Mucosa of stomach (tissue), 1 donor: Measurements from ENCODE around the gene GRK5.
"Not testable (repeated sequence)": the region's sequence is repeated elsewhere in the genome, so short reads cannot be mapped to it uniquely, and the experiment has no call there.

Experiments
- H3K27me3 ChIP-seq: one replicate; pipeline ENCODE4 v1.7.0; 2013; ENCODE audit warnings: mild to moderate bottlenecking, low read length; ENCODE audit not compliant: control insufficient read depth, insufficient read depth
- H3K36me3 ChIP-seq: one replicate; pipeline ENCODE4 v1.7.0; 2013; ENCODE audit warnings: low read length; ENCODE audit not compliant: control insufficient read depth, insufficient read depth
- H3K4me1 ChIP-seq: one replicate; pipeline ENCODE4 v1.7.0; 2013; ENCODE audit warnings: mild to moderate bottlenecking, low read length; ENCODE audit not compliant: control insufficient read depth, insufficient read depth
- H3K4me3 ChIP-seq: one replicate; pipeline ENCODE4 v1.7.0; 2013; ENCODE audit warnings: low read length
- H3K9ac ChIP-seq: one replicate; pipeline ENCODE4 v1.7.0; 2013; ENCODE audit warnings: mild to moderate bottlenecking, low read length, moderate library complexity
- H3K9me3 ChIP-seq: one replicate; pipeline ENCODE4 v1.7.0; 2013; ENCODE audit warnings: mild to moderate bottlenecking, low read length, moderate library complexity; ENCODE audit not compliant: control insufficient read depth
- donor health status: Pancreatic carcinoma.

The GRK5 gene

GRCh38 chr10:119461923-119462322, 254.6 kb downstream of the GRK5 start:
- Histone ChIP-seq H3K27me3 (no peaks in the 10 kb centered on the region), H3K4me1 (peaks cover 9% of the 10 kb centered on the region), H3K4me3 (no peak overlapping the region), H3K36me3 (no peaks in the 10 kb centered on the region), H3K9me3 (no peaks in the 10 kb centered on the region), H3K9ac (no peak overlapping the region)

GRCh38 chr10:119462773-119463172, 255.4 kb downstream of the GRK5 start:
- H3K9ac ChIP-seq: no peak overlapping the region
- H3K9me3 ChIP-seq: no peaks in the 10 kb centered on the region
- no peaks in the 10 kb centered on the region for H3K27me3 ChIP-seq
- H3K36me3 ChIP-seq: no peaks in the 10 kb centered on the region
- H3K4me3 ChIP-seq: no peak overlapping the region
- peaks cover 9% of the 10 kb centered on the region for H3K4me1 ChIP-seq

GRCh38 chr10:119463195-119463594, 255.8 kb downstream of the GRK5 start:
- not testable (repeated sequence) for H3K9ac ChIP-seq

GRCh38 chr10:119465085-119465484, 257.7 kb downstream of the GRK5 start:
- Histone ChIP-seq H3K4me1 (peaks cover 9% of the 10 kb centered on the region), H3K27me3 (no peaks in the 10 kb centered on the region), H3K9me3 (no peaks in the 10 kb centered on the region), H3K9ac (no peak overlapping the region), H3K36me3 (no peaks in the 10 kb centered on the region), H3K4me3 (no peak overlapping the region)

More at GRCh38 chr10:119463195-119463594, 255.8 kb downstream of the GRK5 start:
- not testable (repeated sequence) for H3K9me3 ChIP-seq, H3K4me1 ChIP-seq, H3K27me3 ChIP-seq, H3K4me3 ChIP-seq, H3K36me3 ChIP-seq

GRCh38 chr10:119466076-119466475, 258.7 kb downstream of the GRK5 start:
- Histone ChIP-seq H3K9ac (no peak overlapping the region), H3K4me3 (no peak overlapping the region), H3K9me3 (no peaks in the 10 kb centered on the region), H3K36me3 (no peaks in the 10 kb centered on the region), H3K4me1 (peaks cover 7% of the 10 kb centered on the region), H3K27me3 (no peaks in the 10 kb centered on the region)

GRCh38 chr10:119466655-119467054, 259.3 kb downstream of the GRK5 start:
- Histone ChIP-seq H3K4me3 (no peak overlapping the region), H3K36me3 (no peaks in the 10 kb centered on the region), H3K9me3 (no peaks in the 10 kb centered on the region), H3K9ac (no peak overlapping the region), H3K4me1 (peaks cover under 1% of the 10 kb centered on the region), H3K27me3 (no peaks in the 10 kb centered on the region)

- H3K9ac ChIP-seq: no peak overlapping the region
- no peaks in the 10 kb centered on the region for H3K27me3 ChIP-seq
- no peaks in the 10 kb centered on the region for H3K4me1 ChIP-seq
- H3K9me3 ChIP-seq: no peaks in the 10 kb centered on the region
- H3K4me3 ChIP-seq: no peak overlapping the region
- H3K36me3 ChIP-seq: no peaks in the 10 kb centered on the region
Observed at GRCh38 chr10:119468542-119469324, 261.4 kb downstream of the GRK5 start.

GRCh38 chr10:119469325-119469707, 261.9 kb downstream of the GRK5 start:
- Histone ChIP-seq H3K4me1 (no peaks in the 10 kb centered on the region), H3K36me3 (no peaks in the 10 kb centered on the region), H3K4me3 (no peak overlapping the region), H3K9ac (no peak overlapping the region), H3K9me3 (no peaks in the 10 kb centered on the region), H3K27me3 (no peaks in the 10 kb centered on the region)

- Histone ChIP-seq H3K4me3 (no peak overlapping the region), H3K27me3 (no peaks in the 10 kb centered on the region), H3K9me3 (no peaks in the 10 kb centered on the region), H3K4me1 (no peaks in the 10 kb centered on the region), H3K36me3 (no peaks in the 10 kb centered on the region), H3K9ac (no peak overlapping the region)
Observed at GRCh38 chr10:119469846-119470245, 262.5 kb downstream of the GRK5 start.

- Histone ChIP-seq H3K9me3 (no peaks in the 10 kb centered on the region), H3K9ac (no peak overlapping the region), H3K4me1 (no peaks in the 10 kb centered on the region), H3K36me3 (no peaks in the 10 kb centered on the region), H3K27me3 (no peaks in the 10 kb centered on the region), H3K4me3 (no peak overlapping the region)
Observed at GRCh38 chr10:119470920-119471702, 263.7 kb downstream of the GRK5 start.

- Histone ChIP-seq H3K9ac (no peak overlapping the region), H3K4me1 (no peaks in the 10 kb centered on the region)
Observed at GRCh38 chr10:119473771-119474170, 266.4 kb downstream of the GRK5 start.

GRCh38 chr10:119474606-119475005, 267.2 kb downstream of the GRK5 start:
- Histone ChIP-seq H3K9ac (no peak overlapping the region), H3K4me3 (no peak overlapping the region), H3K4me1 (no peaks in the 10 kb centered on the region), H3K36me3 (no peaks in the 10 kb centered on the region), H3K9me3 (no peaks in the 10 kb centered on the region), H3K27me3 (peaks cover 2% of the 10 kb centered on the region)

More at GRCh38 chr10:119473771-119474170, 266.4 kb downstream of the GRK5 start:
- Histone ChIP-seq H3K36me3 (no peaks in the 10 kb centered on the region), H3K4me3 (no peak overlapping the region), H3K9me3 (no peaks in the 10 kb centered on the region), H3K27me3 (no peaks in the 10 kb centered on the region)
